Measurements from ENCODE around the gene ADCY9.

ADCY9 gene

DNA sequence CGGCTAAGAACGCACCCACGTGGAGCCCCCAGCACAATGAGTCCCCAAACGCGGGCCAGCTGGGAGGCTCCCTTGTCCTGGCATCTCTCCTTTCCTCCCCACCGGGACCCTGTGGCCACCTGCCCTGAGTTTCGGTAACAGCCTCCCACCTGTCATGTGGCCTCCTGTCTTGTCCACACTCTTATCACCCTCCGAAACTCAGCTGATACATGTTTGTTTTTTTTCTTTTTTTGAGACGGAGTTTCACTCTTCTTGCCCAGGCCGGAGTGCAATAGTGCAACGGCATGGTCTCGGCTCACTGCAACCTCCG, 130.1 kb downstream of the ADCY9 start:
- H3K4me3 ChIP-seq (ENCODE audit: insufficient read depth in 1 of 2, low read depth in 1 of 2, low read length in 2 of 2), result no peak overlapping the region
- H3K9me3 ChIP-seq (ENCODE audit: control insufficient read depth, low read length), result no peaks in the 10 kb centered on the region
- no peak for DNase-seq
- no peak overlapping the region for H4K91ac ChIP-seq (ENCODE audit: low read length)
- no peak overlapping the region for H2BK15ac ChIP-seq (ENCODE audit: low read depth, poor library complexity, severe bottlenecking)
- H4K8ac ChIP-seq (ENCODE audit: low read length), result no peak overlapping the region
- no peak overlapping the region for H3K4me2 ChIP-seq (ENCODE audit: low read length, poor library complexity, severe bottlenecking)
- no peak overlapping the region for H3K27ac ChIP-seq (ENCODE audit: low read length, poor library complexity, severe bottlenecking)
- H2BK5ac ChIP-seq (ENCODE audit: low read depth, low read length, poor library complexity, severe bottlenecking), result no peak overlapping the region
- H2BK12ac ChIP-seq (ENCODE audit: low read length in 2 of 2), result no peak overlapping the region
- H3K9ac ChIP-seq (ENCODE audit: low read length), result no peak overlapping the region
- H3K18ac ChIP-seq (ENCODE audit: low read depth in 1 of 2, low read length in 2 of 2), result no peak overlapping the region
- H2AK5ac ChIP-seq (ENCODE audit: low read length, severe bottlenecking), result no peak overlapping the region
- no peak overlapping the region for H3K14ac ChIP-seq (ENCODE audit: low read length in 2 of 2)
- H2BK120ac ChIP-seq (ENCODE audit: low read depth, low read length), result no peak overlapping the region
- H3K4me1 ChIP-seq (ENCODE audit: control insufficient read depth, insufficient read depth, low read depth, low read length), result peaks cover 6% of the 10 kb centered on the region
- H3K36me3 ChIP-seq (ENCODE audit: control insufficient read depth in 1 of 2, insufficient read depth in 2 of 2, low read depth in 1 of 2, low read length in 2 of 2), result peaks cover 25 to 32% of the 10 kb centered on the region in 2 experiments
- H2AFZ ChIP-seq (ENCODE audit: low read depth, low read length), result no peak overlapping the region
- no peak overlapping the region for H3K4ac ChIP-seq (ENCODE audit: low read depth in 1 of 2, low read length in 2 of 2)
- no peaks in the 10 kb centered on the region for H3K27me3 ChIP-seq (ENCODE audit: control insufficient read depth in 1 of 2, insufficient read depth in 1 of 2, low read length in 2 of 2)
- no peak overlapping the region for H3K23ac ChIP-seq (ENCODE audit: low read length in 2 of 2)
- WGBS, result 99% methylated on average over 13 of the region's 13 CpGs
- no peaks in the 10 kb centered on the region for H3K79me1 ChIP-seq (replicated peaks; ENCODE audit: low read length, poor library complexity, severe bottlenecking)

DNA sequence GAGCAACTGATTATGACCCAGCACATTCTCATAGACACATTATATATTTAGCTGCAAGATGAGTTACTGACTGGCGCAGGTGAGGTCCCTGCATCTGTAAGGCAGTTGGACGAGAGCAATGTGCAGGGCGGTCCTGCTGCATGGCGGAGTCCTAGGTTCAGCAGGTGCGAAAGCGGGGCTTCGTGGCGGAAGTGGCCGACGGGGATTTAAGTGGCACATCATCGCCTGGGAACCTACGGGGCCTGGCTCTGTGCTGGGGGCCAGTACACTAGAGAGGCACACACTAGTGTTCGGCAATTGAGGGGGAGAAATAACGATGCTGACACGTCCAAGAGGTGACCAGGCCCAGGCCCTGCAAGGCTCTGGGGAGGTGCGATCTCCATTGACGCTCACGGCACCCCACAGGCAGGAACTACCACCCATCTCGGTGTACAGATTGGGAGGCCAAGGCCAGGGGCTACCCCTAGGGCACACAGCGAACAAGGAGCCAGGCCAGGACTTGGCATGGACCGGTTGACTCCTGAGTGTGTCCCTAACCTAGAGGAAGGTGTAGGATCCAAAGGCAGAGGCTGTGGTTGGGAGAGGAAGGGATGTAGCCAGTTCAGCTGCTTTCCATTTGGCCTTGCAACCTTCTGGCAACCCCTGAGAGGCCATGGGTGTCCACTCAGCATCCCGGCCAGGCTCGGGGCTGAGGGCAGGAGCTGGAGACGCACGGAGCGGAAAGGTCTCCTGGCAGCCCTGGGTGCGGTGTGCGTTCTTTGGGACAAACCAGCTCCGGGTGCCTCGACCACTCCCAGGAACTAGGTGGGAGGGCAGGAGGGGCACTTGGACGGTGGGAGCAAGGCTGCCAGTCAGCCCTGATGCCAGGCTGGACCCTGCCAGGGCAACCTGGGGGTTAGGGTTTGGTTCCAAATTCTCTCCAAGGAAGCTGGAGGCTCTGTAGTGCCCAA, 131.9 kb downstream of the ADCY9 start:
- Histone ChIP-seq H2BK120ac (ENCODE audit: low read depth, low read length) (no peak overlapping the region), H2BK15ac (ENCODE audit: low read depth, poor library complexity, severe bottlenecking) (no peak overlapping the region), H3K9me3 (ENCODE audit: control insufficient read depth, low read length) (no peaks in the 10 kb centered on the region), H2BK5ac (ENCODE audit: low read depth, low read length, poor library complexity, severe bottlenecking) (no peak overlapping the region), H3K4me2 (ENCODE audit: low read length, poor library complexity, severe bottlenecking) (no peak overlapping the region), H4K8ac (ENCODE audit: low read length) (no peak overlapping the region), H3K36me3 (ENCODE audit: control insufficient read depth in 1 of 2, insufficient read depth in 2 of 2, low read depth in 1 of 2, low read length in 2 of 2) (peaks cover 30 to 37% of the 10 kb centered on the region in 2 experiments), H2BK12ac (ENCODE audit: low read length in 2 of 2) (no peak overlapping the region), H2AK5ac (ENCODE audit: low read length, severe bottlenecking) (no peak overlapping the region), H3K4me1 (ENCODE audit: control insufficient read depth, insufficient read depth, low read depth, low read length) (peaks cover 18% of the 10 kb centered on the region), H3K9ac (ENCODE audit: low read length) (no peak overlapping the region), H2AFZ (ENCODE audit: low read depth, low read length) (no peak overlapping the region), H3K4ac (ENCODE audit: low read depth in 1 of 2, low read length in 2 of 2) (no peak overlapping the region), H3K18ac (ENCODE audit: low read depth in 1 of 2, low read length in 2 of 2) (no peak overlapping the region), H3K4me3 (ENCODE audit: insufficient read depth in 1 of 2, low read depth in 1 of 2, low read length in 2 of 2) (no peak overlapping the region), H3K27me3 (ENCODE audit: control insufficient read depth in 1 of 2, insufficient read depth in 1 of 2, low read length in 2 of 2) (no peaks in the 10 kb centered on the region), H3K27ac (ENCODE audit: low read length, poor library complexity, severe bottlenecking) (no peak overlapping the region), H3K14ac (ENCODE audit: low read length in 2 of 2) (no peak overlapping the region), H4K91ac (ENCODE audit: low read length) (no peak overlapping the region), H3K79me1 (replicated peaks; ENCODE audit: low read length, poor library complexity, severe bottlenecking) (no peaks in the 10 kb centered on the region), H3K23ac (ENCODE audit: low read length in 2 of 2) (no peak overlapping the region)
- 94% methylated on average over 31 of the region's 31 CpGs for WGBS
- no peak for DNase-seq

DNA sequence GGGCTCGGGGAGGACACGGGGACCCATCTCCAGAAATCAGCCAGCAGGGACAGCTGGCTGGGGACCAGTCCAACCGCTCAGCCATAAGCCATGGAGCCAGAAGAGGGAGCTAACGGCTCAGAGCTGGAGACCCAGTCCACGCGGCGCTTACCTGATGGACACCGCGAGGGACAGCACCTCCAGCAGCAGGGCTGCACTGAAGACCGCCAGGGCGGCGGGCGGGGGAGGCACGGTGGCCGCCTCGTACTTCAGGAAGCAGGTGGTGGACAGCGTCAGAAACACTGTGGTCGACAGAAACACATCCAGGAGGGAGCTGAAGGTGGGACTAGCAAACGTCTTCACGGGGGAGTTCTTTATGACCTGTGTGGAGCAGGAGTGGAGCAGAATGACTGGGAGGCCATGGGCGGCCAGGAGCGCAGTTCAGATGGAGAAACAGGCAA, 133.1 kb downstream of the ADCY9 start:
- Histone ChIP-seq H2BK5ac (ENCODE audit: low read depth, low read length, poor library complexity, severe bottlenecking) (no peak overlapping the region), H3K4me1 (ENCODE audit: control insufficient read depth, insufficient read depth, low read depth, low read length) (peaks cover 18% of the 10 kb centered on the region), H4K8ac (ENCODE audit: low read length) (no peak overlapping the region), H3K14ac (ENCODE audit: low read length in 2 of 2) (no peak overlapping the region), H4K91ac (ENCODE audit: low read length) (peak overlapping the region; percentile 37), H2BK12ac (ENCODE audit: low read length in 2 of 2) (peak overlapping the region in 1 of 2 experiments; percentile 80), H3K79me1 (replicated peaks; ENCODE audit: low read length, poor library complexity, severe bottlenecking) (no peaks in the 10 kb centered on the region), H3K9me3 (ENCODE audit: control insufficient read depth, low read length) (no peaks in the 10 kb centered on the region), H3K36me3 (ENCODE audit: control insufficient read depth in 1 of 2, insufficient read depth in 2 of 2, low read depth in 1 of 2, low read length in 2 of 2) (peaks cover 38 to 39% of the 10 kb centered on the region in 2 experiments), H3K27ac (ENCODE audit: low read length, poor library complexity, severe bottlenecking) (no peak overlapping the region), H2BK15ac (ENCODE audit: low read depth, poor library complexity, severe bottlenecking) (no peak overlapping the region), H3K4me2 (ENCODE audit: low read length, poor library complexity, severe bottlenecking) (no peak overlapping the region), H2AFZ (ENCODE audit: low read depth, low read length) (peak overlapping the region; percentile 57), H3K9ac (ENCODE audit: low read length) (no peak overlapping the region), H3K4ac (ENCODE audit: low read depth in 1 of 2, low read length in 2 of 2) (no peak overlapping the region), H3K4me3 (ENCODE audit: insufficient read depth in 1 of 2, low read depth in 1 of 2, low read length in 2 of 2) (no peak overlapping the region), H3K23ac (ENCODE audit: low read length in 2 of 2) (no peak overlapping the region), H3K27me3 (ENCODE audit: control insufficient read depth in 1 of 2, insufficient read depth in 1 of 2, low read length in 2 of 2) (no peaks in the 10 kb centered on the region), H3K18ac (ENCODE audit: low read depth in 1 of 2, low read length in 2 of 2) (peak overlapping the region in 1 of 2 experiments; percentile 37), H2AK5ac (ENCODE audit: low read length, severe bottlenecking) (no peak overlapping the region), H2BK120ac (ENCODE audit: low read depth, low read length) (no peak overlapping the region)
- WGBS, result 30% methylated on average over 22 of the region's 22 CpGs
- DNase-seq, result peak; percentile 67

DNA sequence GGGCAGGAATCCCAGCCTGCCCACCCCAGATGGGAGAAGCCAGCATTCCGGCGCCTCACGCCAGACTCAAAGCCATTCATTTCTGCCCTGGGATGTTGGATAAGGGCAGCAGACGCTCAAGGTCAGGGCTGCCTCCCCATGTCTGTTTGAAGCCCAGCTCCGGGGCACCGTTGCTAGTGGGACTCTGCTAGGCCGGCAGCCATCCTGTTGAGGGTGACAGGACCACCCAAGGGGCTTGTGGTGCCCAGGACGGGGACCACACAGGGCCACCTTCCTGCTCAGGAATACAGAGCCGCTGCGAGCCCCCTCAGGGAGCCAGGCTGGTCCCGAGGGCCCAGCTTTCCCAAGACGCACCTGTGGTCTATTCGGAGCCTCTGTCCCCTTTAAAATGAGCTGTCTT, 134.0 kb downstream of the ADCY9 start:
- Histone ChIP-seq H3K27me3 (ENCODE audit: control insufficient read depth in 1 of 2, insufficient read depth in 1 of 2, low read length in 2 of 2) (no peaks in the 10 kb centered on the region), H3K4me3 (ENCODE audit: insufficient read depth in 1 of 2, low read depth in 1 of 2, low read length in 2 of 2) (no peak overlapping the region), H4K8ac (ENCODE audit: low read length) (no peak overlapping the region), H3K14ac (ENCODE audit: low read length in 2 of 2) (no peak overlapping the region), H2BK120ac (ENCODE audit: low read depth, low read length) (no peak overlapping the region), H3K18ac (ENCODE audit: low read depth in 1 of 2, low read length in 2 of 2) (peak overlapping the region in 1 of 2 experiments; percentile 4), H3K4ac (ENCODE audit: low read depth in 1 of 2, low read length in 2 of 2) (no peak overlapping the region), H3K23ac (ENCODE audit: low read length in 2 of 2) (no peak overlapping the region), H3K36me3 (ENCODE audit: control insufficient read depth in 1 of 2, insufficient read depth in 2 of 2, low read depth in 1 of 2, low read length in 2 of 2) (peaks cover 34 to 40% of the 10 kb centered on the region in 2 experiments), H3K9me3 (ENCODE audit: control insufficient read depth, low read length) (no peaks in the 10 kb centered on the region), H2BK12ac (ENCODE audit: low read length in 2 of 2) (peak overlapping the region in 1 of 2 experiments; percentile 45), H3K9ac (ENCODE audit: low read length) (no peak overlapping the region), H3K79me1 (replicated peaks; ENCODE audit: low read length, poor library complexity, severe bottlenecking) (no peaks in the 10 kb centered on the region), H2AFZ (ENCODE audit: low read depth, low read length) (no peak overlapping the region), H2AK5ac (ENCODE audit: low read length, severe bottlenecking) (peak overlapping the region; percentile 71), H2BK15ac (ENCODE audit: low read depth, poor library complexity, severe bottlenecking) (peak overlapping the region; percentile 92), H4K91ac (ENCODE audit: low read length) (peak overlapping the region; percentile 25), H3K4me1 (ENCODE audit: control insufficient read depth, insufficient read depth, low read depth, low read length) (peaks cover 20% of the 10 kb centered on the region), H2BK5ac (ENCODE audit: low read depth, low read length, poor library complexity, severe bottlenecking) (no peak overlapping the region), H3K4me2 (ENCODE audit: low read length, poor library complexity, severe bottlenecking) (no peak overlapping the region), H3K27ac (ENCODE audit: low read length, poor library complexity, severe bottlenecking) (no peak overlapping the region)
- DNase-seq, result no peak
- 99% methylated on average over 13 of the region's 13 CpGs for WGBS
